H9 (cell line): ENCODE results near the gene LRCOL1. TPM values are rescaled to one million over a fixed set of nuclear protein-coding genes. Genes with fewer than 3 reads are reported as not detected.

ENCODE experiments used
- DNase-seq: peaks from one replicate; pipeline ENCODE4 v3.0.0-alpha.2; 2017
- H2AFZ ChIP-seq: one replicate; pipeline ENCODE4 v1.6.1; 2013; ENCODE audit warnings: mild to moderate bottlenecking, low read length, control low read depth, moderate library complexity
- H2AK5ac ChIP-seq: 2 replicates; pipeline ENCODE4 v1.6.1; 2013; ENCODE audit warnings: low read length, control low read depth, mixed read lengths; ENCODE audit not compliant: insufficient read length
- H2BK120ac ChIP-seq: one replicate; pipeline ENCODE4 v1.6.1; 2013; ENCODE audit warnings: low read depth, mild to moderate bottlenecking, low read length, control low read depth, inconsistent platforms; ENCODE audit not compliant: poor library complexity, severe bottlenecking
- H2BK12ac ChIP-seq: 2 replicates; pipeline ENCODE4 v1.6.1; 2013; ENCODE audit warnings: low read length, control low read depth, mixed read lengths, low read depth; ENCODE audit not compliant: insufficient read length
- H2BK15ac ChIP-seq: 2 replicates; pipeline ENCODE4 v1.6.1; 2013; ENCODE audit warnings: low read depth, low read length, control low read depth
- H2BK20ac ChIP-seq: one replicate; pipeline ENCODE4 v1.6.1; 2013; ENCODE audit warnings: low read depth, mild to moderate bottlenecking, low read length, control low read depth, inconsistent platforms; ENCODE audit not compliant: poor library complexity, severe bottlenecking
- H2BK5ac ChIP-seq: 2 replicates; pipeline ENCODE4 v1.6.1; 2013; ENCODE audit warnings: low read length, control low read depth, mixed read lengths; ENCODE audit not compliant: insufficient read length
- H3K14ac ChIP-seq: 2 replicates; pipeline ENCODE4 v1.6.1; 2013; ENCODE audit warnings: low read length, control low read depth; ENCODE audit not compliant: insufficient read depth
- H3K18ac ChIP-seq: 2 replicates; pipeline ENCODE4 v1.6.1; 2013; ENCODE audit warnings: low read depth, mild to moderate bottlenecking, mixed read lengths, low read length, control low read depth; ENCODE audit not compliant: insufficient read length
- H3K23ac ChIP-seq: 2 replicates; pipeline ENCODE4 v1.6.1; 2013; ENCODE audit warnings: low read length, control low read depth, mixed read lengths, low read depth; ENCODE audit not compliant: insufficient read length
- H3K23me2 ChIP-seq: 2 replicates; pipeline ENCODE4 v1.6.1; 2013; ENCODE audit warnings: low read depth, mild to moderate bottlenecking, mixed read lengths, low read length, control low read depth; ENCODE audit not compliant: insufficient read length, poor library complexity, severe bottlenecking
- H3K27ac ChIP-seq: 2 replicates; pipeline ENCODE4 v1.5.1; 2013; ENCODE audit warnings: low read length, control low read depth, mixed read lengths, low read depth; ENCODE audit not compliant: insufficient read length
- H3K27me3 ChIP-seq: 2 replicates; pipeline ENCODE4 v1.6.1; 2013; ENCODE audit warnings: low read length, control low read depth, inconsistent platforms; ENCODE audit not compliant: insufficient read depth
- H3K4ac ChIP-seq: 2 replicates; pipeline ENCODE4 v1.6.1; 2013; ENCODE audit warnings: low read depth, mild to moderate bottlenecking, control low read depth, inconsistent platforms, low read length, moderate library complexity
- H3K4me1 ChIP-seq: 2 replicates; pipeline ENCODE4 v1.6.1; 2013; ENCODE audit warnings: low read length, control low read depth, inconsistent platforms; ENCODE audit not compliant: insufficient read depth
- H3K4me2 ChIP-seq: 2 replicates; pipeline ENCODE4 v1.6.1; 2013; ENCODE audit warnings: low read length, control low read depth, mixed read lengths; ENCODE audit not compliant: insufficient read length, insufficient read depth
- H3K56ac ChIP-seq: 2 replicates; pipeline ENCODE4 v1.6.1; 2013; ENCODE audit warnings: low read depth, mild to moderate bottlenecking, mixed read lengths, low read length, control low read depth; ENCODE audit not compliant: insufficient read length
- H3K79me1 ChIP-seq: 2 replicates; pipeline ENCODE4 v1.6.1; 2013; ENCODE audit warnings: low read depth, mild to moderate bottlenecking, moderate library complexity, low read length, control low read depth, inconsistent platforms; ENCODE audit not compliant: insufficient read depth, poor library complexity, severe bottlenecking
- H3K79me2 ChIP-seq: 2 replicates; pipeline ENCODE4 v1.6.1; 2013; ENCODE audit warnings: low read length, control low read depth, inconsistent platforms; ENCODE audit not compliant: insufficient read depth
- H3K9ac ChIP-seq: 2 replicates; pipeline ENCODE4 v1.6.1; 2013; ENCODE audit warnings: low read length, control low read depth, mixed read lengths; ENCODE audit not compliant: insufficient read length; ENCODE audit errors: extremely low read depth
- H3K9me3 ChIP-seq: one replicate; pipeline ENCODE4 v1.6.1; 2013; ENCODE audit warnings: low read depth, low read length, inconsistent platforms; ENCODE audit not compliant: control insufficient read depth
- H3T11ph ChIP-seq: one replicate; pipeline ENCODE4 v1.6.1; 2013; ENCODE audit warnings: mild to moderate bottlenecking, low read length, control low read depth, inconsistent platforms
- H4K20me1 ChIP-seq: one replicate; pipeline ENCODE4 v1.6.1; 2013; ENCODE audit not compliant: control insufficient read depth, insufficient read length, insufficient read depth
- H4K5ac ChIP-seq: 2 replicates; pipeline ENCODE4 v1.6.1; 2013; ENCODE audit warnings: low read depth, mild to moderate bottlenecking, mixed read lengths, low read length, control low read depth; ENCODE audit not compliant: insufficient read length
- H4K8ac ChIP-seq: replicated peaks from 2 replicates; pipeline ENCODE4 v1.6.1; 2013; ENCODE audit warnings: low read length, control low read depth, mixed read lengths, low read depth; ENCODE audit not compliant: insufficient read length
- H4K91ac ChIP-seq: 2 replicates; pipeline ENCODE4 v1.6.1; 2013; ENCODE audit warnings: low read depth, mild to moderate bottlenecking, moderate library complexity, mixed read lengths, low read length, control low read depth; ENCODE audit not compliant: insufficient read length
- H3K27ac Mint-ChIP-seq, 3 experiments: 2 replicates in 2 of 3; 3 replicates in 1 of 3; pipeline ENCODE4 v1.8.0; 2020 to 2021; ENCODE audit warnings: mixed read lengths in 3 of 3, mild to moderate bottlenecking in 1 of 3, moderate library complexity in 1 of 3
- H3K27me3 Mint-ChIP-seq: 2 replicates; pipeline ENCODE4 v1.8.0; 2021; ENCODE audit warnings: low read depth, mild to moderate bottlenecking, moderate library complexity, mixed read lengths
- H3K36me3 Mint-ChIP-seq, 3 experiments: 2 replicates in 2 of 3; 3 replicates in 1 of 3; pipeline ENCODE4 v1.8.0; 2020 to 2021; ENCODE audit warnings: low read depth in 3 of 3, mixed read lengths in 3 of 3; ENCODE audit not compliant: insufficient read depth in 1 of 3
- H3K4me1 Mint-ChIP-seq, 2 experiments: 2 replicates each; pipeline ENCODE4 v1.8.0; 2020; ENCODE audit warnings: mixed read lengths in 2 of 2
- H3K4me3 Mint-ChIP-seq, 2 experiments: 2 replicates in 1 of 2; 3 replicates in 1 of 2; pipeline ENCODE4 v1.8.0; 2020 to 2021; ENCODE audit warnings: mild to moderate bottlenecking in 2 of 2, mixed read lengths in 2 of 2, moderate library complexity in 1 of 2
- H3K9me3 Mint-ChIP-seq, 2 experiments: 2 replicates in 1 of 2; 3 replicates in 1 of 2; pipeline ENCODE4 v1.8.0; 2020; ENCODE audit warnings: mild to moderate bottlenecking in 2 of 2, mixed read lengths in 2 of 2, moderate library complexity in 1 of 2
- CTCF ChIP-seq: fragments of 200-600 bp; sonication (generic); conservative IDR thresholded peaks from 3 replicates; pipeline ENCODE4 v1.8.0; 2021; ENCODE audit warnings: antibody characterized with exemption, mild to moderate bottlenecking
- WGBS: extraction: QIAGEN DNeasy Blood & Tissue Kit; methylation state at CpG from one replicate; pipeline ENCODE4 v1.1.7; 2013; ENCODE audit warnings: missing lambda C conversion rate, low lambda C conversion rate, mixed read lengths; ENCODE audit not compliant: insufficient read length; ENCODE audit errors: extremely low coverage; 5-methylcytosine and 5-hydroxymethylcytosine counted together
- total RNA-seq: library from RNA; stranded (reverse); gene quantifications from 2 replicates; pipeline ENCODE4 v1.2.1, GENCODE V29; 2021

Gene LRCOL1
- total RNA-seq, 1 experiment from 2014 or later: not detected

GRCh38 chr12:132640936-132641335, 30.6 kb upstream of the LRCOL1 start:
- H3K27ac Mint-ChIP-seq: no peak overlapping the region; a peak in 2 of 7 replicates
- no peak overlapping the region for H4K5ac ChIP-seq
- no peak overlapping the region for H2AK5ac ChIP-seq
- no peaks in the 10 kb centered on the region for H4K20me1 ChIP-seq
- H3K27me3 ChIP-seq: no peaks in the 10 kb centered on the region
- H3K4me1 Mint-ChIP-seq: peaks cover 0 to 6% of the 10 kb centered on the region in 2 experiments; a peak in 3 of 4 replicates
- H3K4me3 Mint-ChIP-seq: no peak overlapping the region
- no peak overlapping the region for H3K23ac ChIP-seq
- H2AFZ ChIP-seq: no peak overlapping the region
- H3K4me1 ChIP-seq: no peaks in the 10 kb centered on the region
- H3K79me1 ChIP-seq: no peaks in the 10 kb centered on the region
- H3K9ac ChIP-seq: no peak overlapping the region
- H3T11ph ChIP-seq: no peak overlapping the region
- no peak overlapping the region for H3K14ac ChIP-seq
- peaks cover 46 to 88% (median 73%) of the 10 kb centered on the region in 3 experiments for H3K36me3 Mint-ChIP-seq
- no peak overlapping the region for H2BK20ac ChIP-seq
- no peak overlapping the region for H4K8ac ChIP-seq
- H3K56ac ChIP-seq: no peak overlapping the region
- no peak overlapping the region for H2BK5ac ChIP-seq
- H3K4me2 ChIP-seq: no peak overlapping the region
- H3K79me2 ChIP-seq: no peaks in the 10 kb centered on the region
- H3K9me3 Mint-ChIP-seq: no peaks in the 10 kb centered on the region
- DNase-seq: no peak
- H3K4ac ChIP-seq: no peak overlapping the region
- H3K23me2 ChIP-seq: no peaks in the 10 kb centered on the region
- no peak overlapping the region for H2BK120ac ChIP-seq
- no peak overlapping the region for H2BK12ac ChIP-seq
- H3K18ac ChIP-seq: no peak overlapping the region
- H4K91ac ChIP-seq: no peak overlapping the region
- no peak for TF ChIP-seq CTCF
- no peak overlapping the region for H3K27ac ChIP-seq
- WGBS: no CpG with 5 or more reads among the region's 10 CpGs
- no peak overlapping the region for H2BK15ac ChIP-seq
- no peaks in the 10 kb centered on the region for H3K9me3 ChIP-seq
- no peaks in the 10 kb centered on the region for H3K27me3 Mint-ChIP-seq
